IPS-11a (cell line): Measurements from ENCODE around the gene ZCCHC24.
"Not testable (repeated sequence)": the region's sequence is repeated elsewhere in the genome, so short reads cannot be mapped to it uniquely, and the experiment has no call there.

Experiments used
- H3K4me3 ChIP-seq: one replicate; pipeline ENCODE4 v1.5.1; 2013; ENCODE audit warnings: low read depth, low read length, control low read depth

The ZCCHC24 gene

DNA sequence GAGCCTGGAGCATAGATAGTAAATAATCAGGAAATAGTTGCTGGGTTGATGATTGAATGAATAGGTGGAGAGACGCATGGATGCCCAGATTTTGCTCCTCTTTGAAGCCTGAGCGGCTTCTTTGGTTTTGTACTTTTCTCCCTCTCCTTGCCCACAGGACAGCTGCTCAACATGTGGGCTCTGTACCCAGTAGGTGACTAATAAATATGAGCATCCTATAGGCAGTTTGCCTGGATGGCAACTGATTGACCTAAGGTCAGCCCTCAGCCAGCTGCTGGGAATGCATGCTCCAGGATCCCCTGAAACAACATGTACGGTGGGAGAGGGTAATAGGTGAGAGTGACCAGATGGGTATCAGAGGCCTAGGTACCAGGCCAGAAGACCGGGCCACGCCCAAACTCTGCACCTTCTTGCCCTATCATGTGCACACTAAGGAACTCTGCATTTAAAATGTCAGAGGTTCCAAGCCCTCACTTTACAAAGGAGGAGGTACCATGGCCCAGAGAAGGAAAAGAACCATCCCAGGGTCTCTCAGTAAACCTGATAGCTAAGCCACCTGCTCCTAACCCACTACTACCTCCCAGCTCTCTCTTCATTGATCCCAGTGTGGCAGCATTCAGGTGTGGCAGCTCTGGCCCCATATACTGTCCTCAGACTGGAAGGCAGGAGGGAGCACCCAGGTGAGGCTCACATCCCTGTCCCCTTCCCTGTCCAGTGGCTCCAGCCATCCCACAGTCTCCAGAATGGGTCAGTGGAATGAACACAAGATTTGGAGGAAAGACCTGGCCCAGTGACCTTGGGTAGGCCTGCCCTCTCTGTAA, 2.7 kb upstream of the ZCCHC24 start:
- no peak overlapping the region for H3K4me3 ChIP-seq

DNA sequence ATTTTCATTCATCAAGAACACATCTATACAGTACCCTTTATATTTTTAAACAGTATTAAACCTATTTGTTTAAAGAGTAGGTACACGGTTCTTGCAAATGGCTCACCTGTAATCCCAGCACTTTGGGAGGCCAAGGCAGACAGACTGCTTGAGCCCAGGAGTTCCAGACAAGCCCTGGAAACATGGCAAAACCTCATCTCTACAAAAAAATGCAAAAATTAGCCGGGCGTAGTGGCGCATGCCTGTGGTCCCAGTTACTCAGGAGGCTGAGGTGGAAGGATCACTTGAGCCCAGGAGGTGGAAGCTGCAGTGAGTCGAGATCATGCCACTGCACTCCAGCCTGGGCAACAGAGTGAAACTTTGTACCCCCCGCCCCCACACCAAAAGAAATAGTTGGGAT, 1.8 kb upstream of the ZCCHC24 start:
- H3K4me3 ChIP-seq = not testable (repeated sequence)

DNA sequence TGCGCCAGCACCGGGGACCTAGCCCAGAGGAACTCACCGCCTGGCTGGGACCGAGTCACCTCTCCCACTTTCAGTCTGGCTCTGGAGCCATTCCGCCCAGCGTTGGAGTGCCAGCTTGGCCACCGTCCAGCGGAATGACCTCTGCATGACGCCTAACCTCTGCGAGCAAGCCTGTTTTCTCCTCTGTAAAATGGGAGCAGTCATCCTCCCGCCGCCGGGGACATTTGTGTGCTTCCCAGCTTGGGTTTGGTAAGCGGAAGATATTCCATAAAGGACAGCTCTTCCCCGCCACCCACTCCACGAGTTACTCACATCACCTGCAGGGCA, 1.3 kb upstream of the ZCCHC24 start:
- H3K4me3 ChIP-seq = peak overlapping the region; percentile 13

DNA sequence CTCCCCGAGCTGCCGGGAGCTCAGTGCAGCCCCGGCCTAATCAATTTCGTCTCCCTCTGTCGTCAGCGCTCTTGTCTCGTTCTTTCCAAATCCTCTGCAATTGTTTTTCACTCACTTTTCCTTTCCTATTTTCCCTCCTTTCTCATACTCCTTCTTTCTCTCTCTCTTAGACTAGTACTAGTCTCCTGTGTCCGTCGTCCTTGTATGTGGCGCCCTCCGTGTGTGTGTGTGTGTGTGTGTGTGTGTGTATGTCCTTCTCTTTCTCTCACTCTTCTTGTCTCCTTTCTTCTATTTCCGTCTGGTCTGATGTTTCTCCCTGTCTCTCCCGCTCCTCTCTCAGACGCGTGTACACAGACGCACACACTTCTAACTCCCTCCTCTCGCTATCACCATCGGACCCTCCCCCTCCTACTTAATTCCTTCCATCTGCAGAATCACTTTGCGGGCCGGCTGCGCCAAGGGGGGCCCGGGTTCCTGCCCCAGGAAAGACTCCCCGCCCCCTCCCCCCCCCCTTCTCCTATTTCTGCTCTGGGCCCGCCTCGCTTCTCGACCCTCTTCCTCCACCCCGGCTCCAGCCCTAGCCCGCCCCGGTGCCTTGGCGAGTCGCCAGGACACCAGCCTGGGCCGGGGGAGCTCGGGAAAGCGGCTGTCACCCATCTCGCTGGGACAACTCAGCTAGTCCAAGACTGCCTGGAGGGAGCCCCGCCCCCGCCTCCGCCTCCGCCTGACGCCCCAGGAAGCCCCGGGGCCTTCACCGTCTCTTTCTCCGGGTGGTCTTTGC, 743 bp upstream of the ZCCHC24 start:
- peak overlapping the region; percentile 50 for H3K4me3 ChIP-seq

DNA sequence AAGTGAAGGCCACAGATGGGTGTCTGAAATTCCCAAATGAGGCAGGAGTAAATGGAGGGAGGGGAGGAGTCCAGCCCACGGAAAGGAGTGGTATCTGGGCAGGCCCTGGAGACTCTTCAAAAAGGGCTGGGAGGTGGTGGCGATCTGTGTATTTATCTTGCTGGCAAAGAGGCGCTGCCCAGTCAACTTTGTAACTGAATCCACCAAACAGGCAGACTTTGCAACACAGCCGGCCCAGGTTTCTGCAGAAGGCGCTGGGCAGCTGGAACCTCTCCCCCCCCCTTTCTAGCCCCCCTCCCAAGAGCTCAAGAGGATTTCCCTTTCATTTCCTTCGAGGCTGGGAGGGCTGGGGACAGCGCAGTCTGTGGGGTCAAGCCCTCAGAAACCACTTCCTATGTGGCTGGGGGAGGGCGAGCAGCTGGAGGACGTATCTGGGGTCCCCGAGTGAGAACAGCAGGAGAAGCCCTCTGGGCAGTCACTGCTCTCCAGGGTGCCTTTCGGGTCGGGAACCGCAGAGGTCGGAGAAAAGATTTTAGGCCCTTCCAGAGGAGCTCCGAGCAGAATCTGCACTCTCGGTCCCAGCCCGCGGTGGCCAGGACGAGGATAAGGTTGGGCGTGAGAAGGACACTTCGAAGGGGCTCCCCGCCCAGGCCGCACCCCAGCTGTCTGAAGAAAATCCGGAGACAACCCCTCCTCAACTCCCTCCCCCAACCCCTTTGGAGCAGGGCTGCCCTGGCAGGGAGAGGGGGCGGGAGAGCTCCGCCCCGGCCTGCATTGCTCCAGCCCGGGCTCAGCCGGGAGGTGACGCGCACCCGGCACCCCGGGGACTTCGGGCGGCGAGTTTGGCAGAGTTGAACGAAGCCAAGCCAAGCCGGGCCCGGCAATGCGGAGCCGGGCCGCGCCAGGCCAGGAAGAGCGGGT, 965 bp downstream of the ZCCHC24 start:
- peak overlapping the region; percentile 45 for H3K4me3 ChIP-seq

DNA sequence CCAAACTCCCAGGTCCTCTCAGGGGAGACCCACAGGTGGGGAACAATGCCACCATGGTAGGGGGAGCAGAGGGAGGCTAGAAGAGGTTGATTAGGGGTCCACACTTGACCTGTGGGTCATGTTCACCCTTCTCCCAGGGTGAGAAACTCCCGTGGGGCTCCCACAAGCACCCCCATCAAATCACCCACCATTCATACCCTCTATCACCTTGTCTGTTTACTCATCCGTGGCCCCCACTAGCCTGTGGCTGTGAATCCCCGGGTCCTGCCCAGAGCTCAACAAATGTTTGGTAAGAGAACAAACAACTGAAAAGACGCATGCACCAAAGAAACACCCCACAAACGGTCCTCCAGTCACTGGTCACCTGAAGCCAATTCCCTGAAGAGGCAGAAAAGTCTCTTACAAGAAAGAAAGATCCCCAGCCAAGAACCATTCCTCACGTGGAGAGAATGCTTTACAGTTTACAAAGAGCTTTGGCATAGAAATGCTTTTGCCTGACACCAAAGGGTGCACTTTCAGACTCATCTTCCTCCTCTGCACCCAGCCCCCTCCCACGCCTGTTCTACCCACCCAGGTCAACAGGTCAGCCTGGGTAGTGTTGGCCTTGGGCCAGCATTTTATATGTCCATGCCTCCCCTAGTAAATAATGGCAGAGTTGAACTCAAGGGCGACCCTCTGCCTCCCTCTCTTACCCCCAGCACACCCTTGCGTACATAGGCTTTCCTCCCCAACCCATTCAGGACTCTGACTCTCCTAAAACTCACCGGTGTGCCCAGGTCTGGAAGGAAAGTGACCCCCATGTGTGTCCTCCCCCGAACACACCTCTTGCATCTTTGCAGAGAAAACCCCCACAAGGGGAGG, 1.9 kb downstream of the ZCCHC24 start:
- H3K4me3 ChIP-seq = no peak overlapping the region

DNA sequence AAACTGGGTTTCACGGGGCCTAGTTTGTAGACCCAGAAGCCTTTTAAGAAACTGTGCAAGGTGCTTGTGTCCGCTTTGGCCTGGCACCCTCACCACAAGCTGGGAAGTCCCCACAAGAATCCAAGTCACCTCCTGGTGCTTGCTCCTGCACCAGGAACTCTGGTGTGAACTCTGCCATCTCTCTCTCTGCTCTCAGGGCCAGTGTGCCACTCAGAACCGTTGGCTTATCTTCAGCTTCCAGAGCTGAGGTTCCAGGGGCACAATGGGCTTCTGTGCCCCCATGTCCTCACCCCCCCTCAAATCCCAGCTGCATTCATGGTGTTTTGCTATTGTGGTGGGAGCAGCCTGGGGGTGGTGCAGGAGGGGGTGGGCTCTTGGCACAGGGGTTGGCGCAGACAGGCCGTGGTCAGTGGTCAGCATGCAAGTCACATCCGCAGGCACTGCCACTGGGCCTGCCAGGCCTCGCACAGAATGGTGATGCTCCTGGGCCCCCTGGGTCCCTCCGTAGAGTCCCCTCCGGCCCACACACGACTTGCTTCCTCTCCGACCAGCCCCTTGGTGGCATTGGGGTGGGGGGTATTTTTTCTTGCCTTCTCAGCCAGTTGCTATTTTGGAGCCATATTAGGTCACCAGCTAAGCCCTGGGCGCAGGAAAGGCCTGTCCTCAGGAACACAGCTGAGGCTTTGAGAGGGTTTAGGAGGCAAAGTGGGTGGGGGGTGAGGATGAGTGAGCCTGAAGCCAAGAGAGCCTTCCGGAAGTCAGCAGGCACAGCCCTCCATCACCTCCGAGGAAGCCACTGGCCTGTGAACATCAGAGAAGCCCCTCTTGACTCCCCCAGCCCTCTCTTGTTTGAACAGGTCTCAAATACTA, 3.0 kb downstream of the ZCCHC24 start:
- no peak overlapping the region for H3K4me3 ChIP-seq

DNA sequence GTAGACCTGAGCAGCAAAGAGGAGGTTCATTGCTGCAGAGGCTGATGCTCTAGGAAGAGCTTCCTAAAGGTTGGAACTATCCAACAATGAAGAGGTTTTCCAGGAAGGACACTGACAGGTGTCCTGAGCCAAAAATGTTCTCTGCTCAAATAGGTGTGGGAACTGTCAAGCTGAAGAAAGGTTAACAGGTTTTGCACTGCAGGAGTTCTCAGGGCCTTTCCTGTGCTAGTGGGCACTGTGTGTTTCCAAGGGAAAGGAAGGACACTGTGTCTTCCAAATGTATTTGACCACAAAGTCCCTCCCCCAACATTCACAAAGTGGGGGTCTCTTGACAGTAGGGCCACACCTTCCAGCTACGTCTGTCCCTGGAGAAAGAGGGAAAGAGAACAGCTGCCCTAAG, 4.0 kb downstream of the ZCCHC24 start:
- no peak overlapping the region for H3K4me3 ChIP-seq

DNA sequence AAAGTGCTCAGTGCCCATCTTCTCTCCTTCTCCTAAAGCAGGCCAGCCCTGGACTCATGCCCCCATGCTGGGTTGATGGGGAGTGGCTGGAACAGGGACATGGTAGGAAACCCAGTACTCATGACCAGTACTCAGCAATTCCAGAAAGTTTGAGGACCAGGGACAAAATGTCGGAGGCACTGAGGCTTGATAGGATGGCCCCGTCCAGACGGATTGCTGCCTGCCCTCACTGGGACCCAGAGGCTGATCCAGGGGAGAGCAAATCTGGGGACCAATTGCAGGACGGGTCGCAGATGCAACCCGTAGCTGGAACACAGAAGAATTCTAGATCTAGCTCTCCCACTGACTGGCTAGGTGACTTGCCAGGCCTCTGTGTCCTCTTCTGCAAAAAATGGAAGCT, 5.1 kb downstream of the ZCCHC24 start:
- H3K4me3 ChIP-seq = no peak overlapping the region

DNA sequence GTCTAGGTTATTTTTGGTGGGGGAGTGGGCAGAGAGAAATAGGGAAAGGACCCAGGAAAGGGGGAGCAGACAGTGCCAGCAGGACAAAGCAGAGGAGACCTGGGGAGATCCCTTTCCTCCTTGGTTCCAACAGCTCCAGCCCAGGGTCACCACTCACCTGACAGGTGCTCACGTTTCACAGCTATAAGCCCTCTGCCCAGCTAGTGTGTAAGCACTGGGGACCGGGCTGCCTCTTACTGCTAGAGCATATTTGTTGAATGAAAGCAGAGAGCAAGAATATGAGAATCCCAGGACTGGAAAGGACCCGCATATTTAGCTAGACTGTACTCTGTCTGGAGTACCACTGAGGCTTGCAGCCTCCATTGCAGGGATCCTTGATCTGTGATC, 6.7 kb downstream of the ZCCHC24 start:
- no peak overlapping the region for H3K4me3 ChIP-seq

DNA sequence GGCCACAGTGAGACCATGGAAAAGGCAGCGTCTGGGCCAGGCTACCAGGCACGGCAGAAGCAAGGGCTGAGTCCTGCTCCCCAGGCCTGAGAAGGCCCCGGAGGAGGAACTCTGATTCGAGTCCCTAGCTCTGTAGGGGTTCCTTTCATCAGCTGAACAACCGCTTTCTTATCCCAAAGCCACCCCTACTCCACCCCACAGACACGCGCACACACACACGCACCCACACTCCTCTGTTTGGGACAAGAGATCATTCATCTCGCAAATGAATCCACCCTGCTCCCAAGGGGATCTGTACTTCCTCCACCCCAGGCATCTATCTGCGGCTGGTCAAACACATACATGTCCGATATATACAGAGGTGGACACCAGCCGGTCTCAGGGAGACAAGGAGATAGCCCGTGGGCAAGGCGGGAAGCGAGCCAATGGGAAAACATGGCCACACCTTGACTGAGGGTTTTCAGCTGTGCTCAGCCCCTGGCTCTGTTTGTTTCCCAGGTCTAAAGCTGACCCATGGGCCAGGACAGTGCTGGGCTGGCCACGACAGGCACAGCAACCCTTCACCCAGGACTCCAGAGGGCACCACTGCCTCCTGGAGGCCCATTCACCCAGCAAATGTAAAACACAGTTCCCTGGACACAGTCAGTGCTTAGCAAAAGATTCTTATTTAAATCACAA, 7.3 kb downstream of the ZCCHC24 start:
- no peak overlapping the region for H3K4me3 ChIP-seq

DNA sequence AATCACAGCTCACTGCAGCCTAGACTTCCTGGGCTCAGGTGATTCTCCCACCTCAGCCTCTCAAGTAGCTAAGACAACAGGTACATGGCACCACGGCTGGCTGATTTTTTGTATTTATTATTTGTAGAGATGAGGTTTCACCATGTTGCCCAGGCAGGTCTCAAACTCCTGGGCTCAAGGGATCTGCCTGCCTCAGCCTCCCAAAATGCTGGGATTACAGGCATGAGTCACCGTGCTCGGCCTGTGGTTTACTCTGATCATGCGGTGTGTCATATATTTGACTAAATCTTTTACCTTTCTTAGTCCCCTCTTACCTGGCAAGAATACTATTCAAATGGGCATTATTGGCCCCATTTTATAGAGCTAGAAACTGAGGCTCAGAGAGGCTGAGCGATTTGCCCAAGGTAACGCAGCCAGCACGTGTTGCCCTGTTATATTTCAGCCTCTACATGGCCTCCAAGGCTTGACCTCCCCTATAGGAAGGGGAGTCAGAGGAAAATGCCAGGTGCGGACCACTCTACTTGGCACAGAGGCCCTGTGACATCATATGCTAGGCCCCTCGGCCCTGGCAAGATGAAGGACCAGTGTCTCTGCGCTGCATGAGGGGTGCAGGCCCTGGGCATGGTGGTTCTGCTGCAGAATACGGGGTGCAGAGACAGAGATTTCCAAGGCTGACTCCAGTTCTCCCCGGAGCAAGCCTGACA, 8.2 kb downstream of the ZCCHC24 start:
- no peak overlapping the region for H3K4me3 ChIP-seq

DNA sequence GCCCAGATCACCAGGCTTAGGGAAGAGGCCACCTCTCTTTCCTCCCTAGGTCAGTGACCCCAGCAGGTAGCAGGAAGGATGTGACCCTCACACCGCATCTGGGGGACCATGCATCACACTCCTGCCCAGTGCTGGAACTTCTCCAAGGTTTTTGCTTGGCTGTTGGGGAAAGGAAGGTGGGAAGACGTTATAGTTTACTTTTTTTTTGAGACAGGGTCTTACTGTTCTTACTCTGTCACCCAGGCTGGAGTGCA, 8.6 kb downstream of the ZCCHC24 start:
- no peak overlapping the region for H3K4me3 ChIP-seq

DNA sequence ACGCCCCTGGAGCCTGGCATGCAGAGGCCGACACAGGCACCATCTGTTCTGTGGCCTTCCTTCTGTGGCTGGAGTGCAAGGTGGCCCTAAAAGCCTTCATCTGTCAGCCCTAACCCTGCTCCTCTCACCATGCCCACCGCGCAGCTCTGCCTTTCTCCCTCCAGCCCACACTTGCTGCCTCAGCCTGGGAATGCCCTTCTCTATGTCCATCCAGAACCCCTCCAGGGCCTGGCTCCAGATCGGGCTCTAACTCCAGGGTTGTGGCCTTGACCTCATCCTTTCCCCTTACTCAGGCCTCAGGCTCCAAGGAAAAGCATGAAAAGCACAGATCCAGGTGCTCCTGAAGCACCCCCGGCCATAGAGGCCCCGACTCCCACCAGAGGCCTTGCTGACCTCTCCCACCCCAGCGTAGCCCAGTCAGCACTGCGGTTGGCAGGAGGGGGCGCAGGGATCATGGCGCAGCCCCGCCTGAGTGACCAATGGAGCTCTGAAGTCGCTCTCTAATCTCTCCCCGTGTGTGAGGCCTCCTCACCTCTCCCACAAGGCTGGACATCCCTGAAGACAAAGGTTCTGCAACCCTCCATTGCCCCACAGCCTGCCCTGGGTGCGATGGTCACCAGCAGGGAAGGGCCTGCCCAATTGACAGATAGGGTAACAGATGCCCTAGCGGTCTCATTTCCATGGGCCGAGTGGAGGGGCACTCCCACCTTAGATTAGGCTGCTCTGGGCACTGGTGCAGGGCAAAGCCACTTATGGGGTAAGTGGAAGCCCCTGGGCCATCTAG, 9.2 kb downstream of the ZCCHC24 start:
- H3K4me3 ChIP-seq = no peak overlapping the region

DNA sequence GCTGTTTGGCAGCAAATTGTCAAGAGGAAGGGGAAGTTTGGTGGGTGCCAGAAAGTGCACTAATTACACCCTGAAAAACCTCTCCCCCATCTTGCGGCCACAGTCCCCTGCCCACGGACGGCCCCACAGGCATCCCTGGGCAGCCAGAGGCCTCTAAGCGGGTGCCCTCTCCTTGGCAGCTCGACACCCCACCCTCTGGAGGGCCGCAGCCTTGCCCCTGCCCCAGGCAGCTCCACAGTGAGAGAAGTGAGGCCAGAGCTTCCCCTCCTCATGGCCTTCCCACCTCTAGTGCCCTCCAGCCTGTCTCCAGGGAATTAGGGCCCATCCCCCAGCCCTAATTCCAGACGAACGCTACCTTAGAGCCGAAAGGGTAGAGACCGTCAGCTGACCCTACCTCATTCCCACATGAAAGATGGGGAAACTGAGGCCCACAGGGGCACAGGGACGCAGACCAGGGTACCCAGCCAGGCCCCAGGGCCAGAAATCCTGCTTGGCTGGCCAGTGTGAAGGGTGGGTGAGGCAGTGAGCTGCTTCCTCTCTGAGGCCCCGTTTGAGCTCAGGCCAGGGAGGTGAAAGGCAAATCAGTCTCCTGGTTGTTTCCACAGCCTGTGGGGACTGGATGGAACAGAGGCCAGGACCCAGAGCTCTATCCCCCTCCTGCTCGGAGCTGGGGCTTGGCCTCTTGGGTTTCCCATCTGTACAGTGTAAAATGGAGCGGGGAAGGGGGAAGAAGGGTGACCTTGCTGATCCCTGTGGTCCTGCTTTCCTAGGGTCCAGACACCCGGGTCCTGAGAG, 10.0 kb downstream of the ZCCHC24 start:
- no peak overlapping the region for H3K4me3 ChIP-seq

DNA sequence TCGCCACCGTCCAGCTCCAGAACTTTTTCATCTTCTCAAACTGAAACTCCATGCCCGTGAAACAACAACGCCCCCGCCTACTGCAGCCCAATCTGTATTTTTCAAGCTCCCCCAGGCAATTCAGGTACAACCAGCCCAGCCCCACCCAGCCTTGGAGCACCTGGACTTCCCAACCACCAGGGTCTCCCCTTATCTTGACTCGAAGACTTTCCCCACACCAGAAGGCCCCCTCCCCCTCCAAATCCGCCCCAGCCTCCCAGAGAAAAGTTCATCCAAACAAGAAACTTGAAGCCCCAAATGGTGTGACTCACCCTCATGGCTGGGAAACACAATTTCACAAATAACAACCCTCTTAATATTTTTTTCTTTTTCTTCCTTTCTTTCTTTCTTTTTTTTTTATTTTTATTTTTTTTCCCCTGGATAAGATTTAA, 10.6 kb downstream of the ZCCHC24 start:
- H3K4me3 ChIP-seq = no peak overlapping the region

DNA sequence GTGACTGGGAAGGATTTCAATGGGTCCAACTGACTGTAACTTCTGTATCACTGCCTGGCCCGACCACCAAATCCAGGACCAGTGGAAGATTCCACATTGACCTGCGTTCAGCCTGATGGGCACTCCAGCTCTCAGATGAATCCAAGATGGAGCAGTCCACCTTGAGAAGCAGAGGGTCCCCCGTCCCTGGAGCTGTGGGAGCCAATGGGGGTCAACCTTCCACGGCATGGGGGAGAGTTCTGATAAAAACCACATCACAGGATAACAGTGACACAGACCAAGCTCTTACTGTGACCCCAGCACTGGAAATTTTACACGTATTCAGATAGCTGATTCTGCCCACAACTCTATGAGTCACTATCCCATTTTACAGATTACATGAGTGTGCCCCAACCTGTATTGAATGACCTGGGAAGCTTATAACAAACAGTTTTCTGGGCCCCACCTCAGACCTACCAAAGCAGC, 11.2 kb downstream of the ZCCHC24 start:
- H3K4me3 ChIP-seq = no peak overlapping the region
